Measurements from ENCODE around the gene KPNA1. TPM values are rescaled to one million over a fixed set of nuclear protein-coding genes. Genes with fewer than 3 reads are reported as not detected.

The KPNA1 gene
- polyA plus RNA-seq, 1 experiment: 54.0 TPM

- TF ChIP-seq, protein P1, sequence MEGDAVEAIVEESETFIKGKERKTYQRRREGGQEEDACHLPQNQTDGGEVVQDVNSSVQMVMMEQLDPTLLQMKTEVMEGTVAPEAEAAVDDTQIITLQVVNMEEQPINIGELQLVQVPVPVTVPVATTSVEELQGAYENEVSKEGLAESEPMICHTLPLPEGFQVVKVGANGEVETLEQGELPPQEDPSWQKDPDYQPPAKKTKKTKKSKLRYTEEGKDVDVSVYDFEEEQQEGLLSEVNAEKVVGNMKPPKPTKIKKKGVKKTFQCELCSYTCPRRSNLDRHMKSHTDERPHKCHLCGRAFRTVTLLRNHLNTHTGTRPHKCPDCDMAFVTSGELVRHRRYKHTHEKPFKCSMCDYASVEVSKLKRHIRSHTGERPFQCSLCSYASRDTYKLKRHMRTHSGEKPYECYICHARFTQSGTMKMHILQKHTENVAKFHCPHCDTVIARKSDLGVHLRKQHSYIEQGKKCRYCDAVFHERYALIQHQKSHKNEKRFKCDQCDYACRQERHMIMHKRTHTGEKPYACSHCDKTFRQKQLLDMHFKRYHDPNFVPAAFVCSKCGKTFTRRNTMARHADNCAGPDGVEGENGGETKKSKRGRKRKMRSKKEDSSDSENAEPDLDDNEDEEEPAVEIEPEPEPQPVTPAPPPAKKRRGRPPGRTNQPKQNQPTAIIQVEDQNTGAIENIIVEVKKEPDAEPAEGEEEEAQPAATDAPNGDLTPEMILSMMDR (IDR thresholded peaks at IDR 0.05; ENCODE audit: low read depth, low read length): peak; percentile 69
- Histone ChIP-seq H3K27ac (ENCODE audit: low read depth, low read length) (no peak overlapping the region), H3K4me3 (ENCODE audit: low read depth, low read length) (no peak overlapping the region), H3K9me3 (ENCODE audit: control insufficient read depth, insufficient read depth, low read length) (no peaks in the 10 kb centered on the region), H3K27me3 (ENCODE audit: control insufficient read depth, insufficient read depth, low read length) (no peaks in the 10 kb centered on the region)
- no peak for DNase-seq (ENCODE audit: low read depth, low spot score)
- ChIA-PET CTCF (interaction anchor here (1.1 to 10.0 kb wide), 4 partner anchors 118 to 1013 kb away, joined by 3 to 129 read pairs (median 4); partner anchors contain the start of gene PARP14), POLR2A (no interaction called here)
These were observed 45.9 kb upstream of the KPNA1 start for GRCh38 chr3:122560680-122561079.

GRCh38 chr3:122559906-122560305 is 45.2 kb upstream of the KPNA1 start:
- DNase-seq (ENCODE audit: low read depth, low spot score): no peak
- no peaks in the 10 kb centered on the region for H3K27me3 ChIP-seq (ENCODE audit: control insufficient read depth, insufficient read depth, low read length)
- H3K4me3 ChIP-seq (ENCODE audit: low read depth, low read length): no peak overlapping the region
- H3K9me3 ChIP-seq (ENCODE audit: control insufficient read depth, insufficient read depth, low read length): no peaks in the 10 kb centered on the region
- H3K27ac ChIP-seq (ENCODE audit: low read depth, low read length): no peak overlapping the region
- CTCF ChIA-PET: interaction anchor here (0.6 to 10.0 kb wide), 9 partner anchors 11 to 1013 kb away, joined by 3 to 129 read pairs (median 4); partner anchors contain the start of genes KPNA1 and PARP14
- TF ChIP-seq, protein P1 (IDR thresholded peaks at IDR 0.05; ENCODE audit: low read depth, low read length): no peak
- POLR2A ChIA-PET: no interaction called here

GRCh38 chr3:122558605-122559004 is 43.9 kb upstream of the KPNA1 start:
- POLR2A ChIA-PET: no interaction called here
- CTCF ChIA-PET: interaction anchor here (0.5 to 10.0 kb wide), 6 partner anchors 10 to 1011 kb away, joined by 3 to 129 read pairs (median 4); partner anchors contain the start of gene PARP14

GRCh38 chr3:122557356-122557755 is 42.6 kb upstream of the KPNA1 start:
- H3K9me3 ChIP-seq (ENCODE audit: control insufficient read depth, insufficient read depth, low read length): no peaks in the 10 kb centered on the region
- no peak overlapping the region for H3K4me3 ChIP-seq (ENCODE audit: low read depth, low read length)
- POLR2A ChIA-PET: no interaction called here
- no peak overlapping the region for H3K27ac ChIP-seq (ENCODE audit: low read depth, low read length)
- TF ChIP-seq, protein P1 (IDR thresholded peaks at IDR 0.05; ENCODE audit: low read depth, low read length): no peak
- H3K27me3 ChIP-seq (ENCODE audit: control insufficient read depth, insufficient read depth, low read length): no peaks in the 10 kb centered on the region
- CTCF ChIA-PET: interaction anchor here (10.0 kb wide), 1 partner anchor 121 kb away, joined by 129 read pairs; the partner anchor contains the start of gene PARP14
- DNase-seq (ENCODE audit: low read depth, low spot score): no peak

More at GRCh38 chr3:122558605-122559004, 43.9 kb upstream of the KPNA1 start:
- TF ChIP-seq, protein P1 (IDR thresholded peaks at IDR 0.05; ENCODE audit: low read depth, low read length): no peak
- H3K4me3 ChIP-seq (ENCODE audit: low read depth, low read length): no peak overlapping the region
- no peak overlapping the region for H3K27ac ChIP-seq (ENCODE audit: low read depth, low read length)
- H3K9me3 ChIP-seq (ENCODE audit: control insufficient read depth, insufficient read depth, low read length): no peaks in the 10 kb centered on the region
- no peaks in the 10 kb centered on the region for H3K27me3 ChIP-seq (ENCODE audit: control insufficient read depth, insufficient read depth, low read length)
- DNase-seq (ENCODE audit: low read depth, low spot score): no peak

- POLR2A ChIA-PET: no interaction called here
- no peaks in the 10 kb centered on the region for H3K9me3 ChIP-seq (ENCODE audit: control insufficient read depth, insufficient read depth, low read length)
- no peak for DNase-seq (ENCODE audit: low read depth, low spot score)
- H3K27me3 ChIP-seq (ENCODE audit: control insufficient read depth, insufficient read depth, low read length): no peaks in the 10 kb centered on the region
- no peak overlapping the region for H3K27ac ChIP-seq (ENCODE audit: low read depth, low read length)
- TF ChIP-seq, protein P1 (IDR thresholded peaks at IDR 0.05; ENCODE audit: low read depth, low read length): no peak
- no peak overlapping the region for H3K4me3 ChIP-seq (ENCODE audit: low read depth, low read length)
- CTCF ChIA-PET: interaction anchor here (1.3 to 10.0 kb wide), 2 partner anchors 97 to 123 kb away, joined by 5 to 129 read pairs; partner anchors contain the start of gene PARP14
These were observed 40.7 kb upstream of the KPNA1 start for GRCh38 chr3:122555275-122556071.
